GM12878 (cell line): Measurements from ENCODE around the gene NUDT12.

ENCODE experiments used
- CTCF ChIP-seq, 3 experiments: IDR thresholded peaks in 2 of 3; conservative IDR thresholded peaks in 1 of 3; 2 replicates each; pipeline ENCODE4 v1.5.1; 2011; ENCODE audit warnings: low read depth in 3 of 3, low read length in 3 of 3, mild to moderate bottlenecking in 3 of 3, control low read depth in 2 of 3, moderate library complexity in 2 of 3, inconsistent platforms in 1 of 3, mixed read lengths in 1 of 3; ENCODE audit not compliant: control insufficient read depth in 2 of 3, insufficient read depth in 1 of 3; ENCODE audit errors: extremely low read depth in 1 of 3
- ELK1 ChIP-seq: IDR thresholded peaks from 2 replicates; pipeline ENCODE4 v1.6.1; 2012; ENCODE audit warnings: low read depth, low read length, improper control_type of control experiment
- EP300 ChIP-seq, 2 experiments: fragments of 150-350 bp in 1 of 2; IDR thresholded peaks; 2 replicates each; pipeline ENCODE4 v1.6.1; 2011 to 2012; ENCODE audit warnings: low read depth in 2 of 2, low read length in 2 of 2, borderline replicate concordance in 1 of 2, improper control_type of control experiment in 1 of 2, inconsistent platforms in 1 of 2; ENCODE audit not compliant: control insufficient read depth in 1 of 2
- MYC ChIP-seq: IDR thresholded peaks from 2 replicates; pipeline ENCODE4 v1.6.1; 2011; ENCODE audit warnings: mild to moderate bottlenecking, low read length, moderate library complexity, inconsistent platforms; ENCODE audit not compliant: insufficient read depth, insufficient replicate concordance, insufficient read length, severe bottlenecking
- NKRF ChIP-seq: fragments of 450-650 bp; conservative IDR thresholded peaks from 2 replicates; pipeline ENCODE4 v1.6.1; 2017; ENCODE audit warnings: mild to moderate bottlenecking, moderate library complexity
- RUNX3 ChIP-seq: IDR thresholded peaks from 2 replicates; pipeline ENCODE4 v1.6.1; 2012; ENCODE audit warnings: low read length, inconsistent platforms
- SMAD1 ChIP-seq: fragments of 450-650 bp; IDR thresholded peaks from 2 replicates; pipeline ENCODE4 v1.6.1; 2018; ENCODE audit warnings: mild to moderate bottlenecking, low read depth; ENCODE audit not compliant: partially characterized antibody
- SMC3 ChIP-seq: IDR thresholded peaks from 2 replicates; pipeline ENCODE4 v1.6.1; 2011; ENCODE audit warnings: low read length, improper control_type of control experiment, borderline replicate concordance
- USF2 ChIP-seq: IDR thresholded peaks from 2 replicates; pipeline ENCODE4 v1.6.1; 2011; ENCODE audit warnings: low read depth, low read length, improper control_type of control experiment, borderline replicate concordance
- YY1 ChIP-seq: IDR thresholded peaks from 2 replicates; pipeline ENCODE4 v1.6.1; 2011; ENCODE audit warnings: low read depth, mild to moderate bottlenecking, low read length

GRCh38 chr5:103532086-103532734 is 30.4 kb downstream of the NUDT12 start:
- no peak for TF ChIP-seq SMAD1
- no peak for TF ChIP-seq SMC3
- no peak for TF ChIP-seq EP300 (IDR thresholded peaks at IDR 0.05; ENCODE audit: borderline replicate concordance in 1 of 2, control insufficient read depth in 1 of 2, low read depth in 2 of 2, low read length in 2 of 2)
- no peak for TF ChIP-seq RUNX3
- no peak for TF ChIP-seq YY1
- no peak for TF ChIP-seq ELK1
- TF ChIP-seq CTCF (IDR thresholded peaks at IDR 0.05 in 2 of 3, conservative IDR thresholded peaks at IDR 0.05 in 1 of 3; ENCODE audit: control insufficient read depth in 2 of 3, extremely low read depth in 1 of 3, insufficient read depth in 1 of 3, low read depth in 3 of 3, low read length in 3 of 3), result no peak
- TF ChIP-seq USF2, result no peak
- no peak for TF ChIP-seq MYC
- TF ChIP-seq NKRF, result no peak
